Measurements from ENCODE around the gene ABCA5. TPM values are rescaled to one million over a fixed set of nuclear protein-coding genes. Genes with fewer than 3 reads are reported as not detected.

The ABCA5 gene
- total and polyA plus RNA-seq, 9 of the 15 experiments (the other 6 are each of a cell fraction or from before 2014, with no cell fraction given), result 0.74 to 2.3 (median 1.4) TPM

- TF ChIP-seq RAD51 (IDR thresholded peaks at IDR 0.05; ENCODE audit: borderline replicate concordance, low read depth) (no peak), MCM3 (IDR thresholded peaks at IDR 0.05) (no peak), RBFOX2 (IDR thresholded peaks at IDR 0.05; ENCODE audit: low read depth, low read length) (no peak), HNRNPH1 (optimal IDR thresholded peaks at IDR 0.05; ENCODE audit: low read depth, low read length) (no peak), SIRT6 (IDR thresholded peaks at IDR 0.05; ENCODE audit: low read depth, low read length) (no peak), MAFF (IDR thresholded peaks at IDR 0.05; ENCODE audit: low read length) (peak; percentile 33; the same call in 1 of the 2 replicates), ZNF146 (CRISPR knock-in tag; IDR thresholded peaks at IDR 0.05; ENCODE audit: unreplicated experiment) (no peak), HMG20B (CRISPR knock-in tag; IDR thresholded peaks at IDR 0.05) (no peak), RBBP5 (IDR thresholded peaks at IDR 0.05; ENCODE audit: borderline replicate concordance, insufficient read depth, low read length, poor library complexity, severe bottlenecking) (no peak), MAFG (tag; conservative IDR thresholded peaks at IDR 0.05) (peak; percentile 81), ZNF316 (IDR thresholded peaks at IDR 0.05) (peak; percentile 89)
- TF ChIP-seq, protein P1, sequence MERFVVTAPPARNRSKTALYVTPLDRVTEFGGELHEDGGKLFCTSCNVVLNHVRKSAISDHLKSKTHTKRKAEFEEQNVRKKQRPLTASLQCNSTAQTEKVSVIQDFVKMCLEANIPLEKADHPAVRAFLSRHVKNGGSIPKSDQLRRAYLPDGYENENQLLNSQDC (CRISPR knock-in tag; IDR thresholded peaks at IDR 0.05), result no peak
- TF ChIP-seq, protein P2, sequence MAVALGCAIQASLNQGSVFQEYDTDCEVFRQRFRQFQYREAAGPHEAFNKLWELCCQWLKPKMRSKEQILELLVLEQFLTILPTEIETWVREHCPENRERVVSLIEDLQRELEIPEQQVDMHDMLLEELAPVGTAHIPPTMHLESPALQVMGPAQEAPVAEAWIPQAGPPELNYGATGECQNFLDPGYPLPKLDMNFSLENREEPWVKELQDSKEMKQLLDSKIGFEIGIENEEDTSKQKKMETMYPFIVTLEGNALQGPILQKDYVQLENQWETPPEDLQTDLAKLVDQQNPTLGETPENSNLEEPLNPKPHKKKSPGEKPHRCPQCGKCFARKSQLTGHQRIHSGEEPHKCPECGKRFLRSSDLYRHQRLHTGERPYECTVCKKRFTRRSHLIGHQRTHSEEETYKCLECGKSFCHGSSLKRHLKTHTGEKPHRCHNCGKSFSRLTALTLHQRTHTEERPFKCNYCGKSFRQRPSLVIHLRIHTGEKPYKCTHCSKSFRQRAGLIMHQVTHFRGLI (CRISPR knock-in tag; IDR thresholded peaks at IDR 0.05), result no peak
These were observed 6.6 kb downstream of the ABCA5 start (continued) for GRCh38 chr17:69320210-69320907.
